Activated T-cell treated with anti-CD3 and anti-CD28 coated beads, Interleukin-2, amount 50 U/mL, for 4 hours (primary cell): ENCODE measurements around the gene SERPINB1. TPM values are rescaled to one million over a fixed set of nuclear protein-coding genes. Genes with fewer than 3 reads are reported as not detected.
"Not testable (repeated sequence)": the region's sequence is repeated elsewhere in the genome, so short reads cannot be mapped to it uniquely, and the experiment has no call there.

Experiments used
- ATAC-seq, 2 donors: fragments of 200-7000 bp; cut with Tn5 transposase; one replicate each; pipeline ENCODE4 v1.10.0; 2021
- DNase-seq: peaks from one replicate; pipeline ENCODE4 v3.0.0-alpha.2; 2020
- H3K27me3 Mint-ChIP-seq: one replicate; pipeline ENCODE4 v1.8.0; 2021; ENCODE audit warnings: low read depth, mixed read lengths
- H3K36me3 Mint-ChIP-seq: one replicate; pipeline ENCODE4 v1.8.0; 2022; ENCODE audit warnings: mixed read lengths; ENCODE audit not compliant: insufficient read depth
- H3K4me1 Mint-ChIP-seq: one replicate; pipeline ENCODE4 v1.8.0; 2021; ENCODE audit warnings: low read depth, mixed read lengths
- H3K4me3 Mint-ChIP-seq: one replicate; pipeline ENCODE4 v1.8.0; 2021; ENCODE audit warnings: mild to moderate bottlenecking, moderate library complexity, mixed read lengths
- H3K9me3 Mint-ChIP-seq: one replicate; pipeline ENCODE4 v1.8.0; 2021; ENCODE audit warnings: mixed read lengths
- total RNA-seq, 3 donors: library from RNA; stranded (reverse); gene quantifications; one replicate each; pipeline ENCODE4 v1.2.1, GENCODE V29; 2021

Gene SERPINB1
- total RNA-seq = 10 to 100 TPM; 16.7 to 19.3 (median 18.0) TPM

DNA sequence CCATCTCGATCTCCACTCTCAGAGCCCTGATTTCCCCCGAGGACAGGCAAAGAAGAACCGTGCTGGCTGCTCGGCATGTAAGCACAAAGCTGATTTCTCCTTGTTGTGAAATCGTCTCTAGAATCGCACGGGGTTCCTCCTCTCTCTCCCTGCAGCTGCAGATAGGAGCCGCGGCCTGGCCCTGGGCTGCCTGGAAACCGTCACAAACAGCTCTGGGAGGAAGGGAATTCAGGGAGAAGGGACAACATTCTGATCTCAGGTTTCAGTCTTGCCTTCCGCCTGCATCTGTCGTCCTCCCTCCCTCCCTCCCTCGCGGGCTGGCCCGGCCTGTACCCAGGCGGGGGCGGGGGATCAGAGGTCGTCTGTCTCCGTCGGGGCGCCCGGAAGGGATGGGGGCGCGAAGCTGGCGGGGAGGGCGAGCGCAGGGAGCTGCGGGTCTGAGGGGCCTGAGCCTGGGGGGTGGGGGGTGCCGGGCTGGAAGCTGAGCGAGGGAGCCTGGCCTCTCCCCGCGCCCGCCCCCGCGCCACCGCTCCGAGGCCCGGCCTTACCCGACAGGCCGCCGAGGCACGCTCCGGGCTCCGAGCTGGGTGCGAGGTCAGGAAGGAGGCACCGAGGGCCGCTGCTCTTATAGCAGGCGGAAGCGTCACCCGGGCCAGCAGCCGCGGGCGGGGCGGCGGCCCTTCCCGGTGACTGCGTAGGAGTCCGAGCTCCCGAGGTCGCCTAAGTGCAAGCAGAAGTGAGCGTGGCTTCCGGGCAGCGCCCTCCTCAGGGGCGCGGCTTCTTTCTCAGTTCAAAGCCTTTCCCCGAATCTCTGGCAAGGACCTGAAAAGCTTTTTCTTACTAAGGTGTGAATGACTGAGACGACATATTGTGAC, at the start of gene SERPINB1:
Gene SERPINB1, minus strand, starts transcription at position 600 of the 875 bp plus-strand sequence. CDS start 1,277 bp downstream, outside the sequence.
- ATAC-seq = peak; percentile 78 to 82
- peak; percentile 73 for DNase-seq
- H3K36me3 Mint-ChIP-seq = peaks cover 14% of the 10 kb centered on the region
- H3K9me3 Mint-ChIP-seq = no peaks in the 10 kb centered on the region
- peaks cover 58% of the 10 kb centered on the region for H3K4me1 Mint-ChIP-seq
- no peaks in the 10 kb centered on the region for H3K27me3 Mint-ChIP-seq
- H3K4me3 Mint-ChIP-seq = peak within 1 kb of the TSS; percentile 79

DNA sequence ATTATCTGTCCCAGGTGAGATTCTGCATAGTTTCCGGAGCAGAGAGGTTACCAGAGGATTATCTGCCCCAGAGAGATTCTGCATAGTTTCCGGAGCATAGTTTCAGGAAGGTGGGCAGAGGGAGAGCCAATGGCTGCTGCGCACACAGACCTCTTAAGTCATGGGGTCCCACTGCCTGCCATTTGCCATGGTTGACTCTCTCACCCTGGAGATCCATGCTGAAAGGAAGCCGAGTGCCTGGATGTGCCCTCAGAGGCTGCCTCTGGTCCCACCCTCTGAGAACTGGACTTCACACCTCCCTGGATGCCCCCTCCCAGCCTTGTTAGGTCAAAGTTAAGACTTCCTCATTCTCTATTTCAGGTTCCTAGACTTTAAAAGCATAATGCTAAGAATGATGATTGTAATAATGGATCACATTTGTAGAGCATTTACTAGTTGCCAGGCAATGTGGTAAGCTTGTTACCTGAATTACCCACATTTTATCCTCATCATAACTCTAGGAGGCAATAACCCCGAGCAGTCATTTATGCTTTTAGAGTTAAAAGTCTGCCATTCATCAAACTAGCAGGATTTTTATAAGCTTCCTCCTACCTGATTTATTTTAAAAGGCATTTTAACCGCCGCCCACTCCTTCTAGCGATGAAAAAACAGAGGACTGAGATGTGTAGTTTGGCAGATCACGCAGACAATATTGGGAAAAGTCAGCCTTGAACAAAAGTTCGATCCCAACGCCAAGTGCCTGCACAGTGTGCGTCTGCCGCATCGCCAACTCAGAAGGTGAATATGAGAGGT, 49.5 kb upstream of the SERPINB1 start:
- H3K4me1 Mint-ChIP-seq = peaks cover 48% of the 10 kb centered on the region
- peak overlapping the region; percentile 71 for H3K4me3 Mint-ChIP-seq
- no peaks in the 10 kb centered on the region for H3K9me3 Mint-ChIP-seq
- DNase-seq (no peak), ATAC-seq (peak in 1 of 2 donors; percentile 15)
- H3K27me3 Mint-ChIP-seq = no peaks in the 10 kb centered on the region
- peaks cover 57% of the 10 kb centered on the region for H3K36me3 Mint-ChIP-seq

DNA sequence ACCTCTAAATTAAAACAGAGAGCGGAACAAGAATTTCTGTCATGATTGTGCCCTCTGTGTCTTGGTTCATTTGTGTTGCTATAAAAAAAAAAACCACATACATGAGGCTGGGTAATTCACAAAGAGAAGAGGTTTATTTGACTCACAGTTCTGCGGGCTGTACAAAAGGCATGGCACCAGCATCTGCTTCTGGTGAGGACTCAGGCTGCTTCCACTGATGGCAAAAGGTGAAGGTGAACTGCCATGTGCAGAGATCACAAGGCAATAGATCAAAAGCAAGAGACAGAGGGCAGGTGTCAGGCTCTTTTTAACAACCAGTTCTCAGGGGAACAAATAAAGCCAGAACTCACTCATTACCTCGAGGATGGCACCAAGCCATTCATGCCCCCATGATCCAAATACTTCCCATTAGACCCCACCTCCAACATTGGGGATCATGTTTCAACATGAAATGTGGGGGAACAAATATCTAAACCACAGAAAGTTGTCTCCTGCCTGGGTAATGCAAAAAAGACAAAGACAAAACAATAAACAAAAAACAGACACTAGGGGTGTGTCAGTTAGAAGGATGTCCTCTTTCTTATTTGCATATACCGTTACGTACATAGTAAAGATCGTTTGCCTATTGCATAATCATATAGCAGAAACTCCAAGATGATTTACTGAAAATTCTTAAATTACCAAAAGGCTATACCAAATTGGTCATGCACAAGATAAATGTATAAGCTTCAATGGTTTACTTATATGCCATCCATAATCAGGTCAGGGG, 44.5 kb upstream of the SERPINB1 start:
- Mint-ChIP-seq H3K36me3 (peaks cover 39% of the 10 kb centered on the region), H3K4me1 (peaks cover 57% of the 10 kb centered on the region)
- DNase-seq = no peak

GRCh38 chr6:2884804-2885203, 43.1 kb upstream of the SERPINB1 start:
- H3K27me3 Mint-ChIP-seq = no peaks in the 10 kb centered on the region
- DNase-seq (no peak), ATAC-seq (no peak)
- H3K4me1 Mint-ChIP-seq = peaks cover 59% of the 10 kb centered on the region
- peaks cover 12% of the 10 kb centered on the region for H3K9me3 Mint-ChIP-seq
- H3K36me3 Mint-ChIP-seq = peaks cover 28% of the 10 kb centered on the region
- H3K4me3 Mint-ChIP-seq = no peak overlapping the region

More for the DNA sequence above, 44.5 kb upstream of the SERPINB1 start:
- no peak for ATAC-seq
- Mint-ChIP-seq H3K9me3 (peaks cover 5% of the 10 kb centered on the region), H3K27me3 (no peaks in the 10 kb centered on the region), H3K4me3 (no peak overlapping the region)

DNA sequence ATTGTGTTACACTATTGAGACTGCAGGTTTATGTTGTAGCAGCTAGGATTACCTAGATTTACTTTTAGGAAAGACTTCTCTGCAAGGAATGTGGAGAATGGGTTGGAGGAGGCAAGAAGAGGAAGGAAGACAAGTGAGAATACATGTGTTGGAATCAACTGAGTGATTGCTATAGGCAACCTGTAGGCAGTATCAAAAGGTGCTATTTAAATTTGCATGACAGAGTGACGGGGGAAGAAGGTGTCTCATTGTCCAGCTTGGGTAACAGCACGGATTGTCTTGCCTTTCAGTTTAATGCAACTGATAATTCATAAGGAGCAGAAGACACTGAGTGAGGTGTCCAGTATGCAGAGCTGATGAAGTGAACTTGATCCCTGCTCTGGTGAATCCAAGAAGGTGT, 42.0 kb upstream of the SERPINB1 start:
- no peak for DNase-seq
- H3K9me3 Mint-ChIP-seq = peaks cover 12% of the 10 kb centered on the region
- H3K36me3 Mint-ChIP-seq = peaks cover 21% of the 10 kb centered on the region
- H3K4me3 Mint-ChIP-seq = no peak overlapping the region
- no peaks in the 10 kb centered on the region for H3K27me3 Mint-ChIP-seq
- H3K4me1 Mint-ChIP-seq = peaks cover 65% of the 10 kb centered on the region
- ATAC-seq = no peak

DNA sequence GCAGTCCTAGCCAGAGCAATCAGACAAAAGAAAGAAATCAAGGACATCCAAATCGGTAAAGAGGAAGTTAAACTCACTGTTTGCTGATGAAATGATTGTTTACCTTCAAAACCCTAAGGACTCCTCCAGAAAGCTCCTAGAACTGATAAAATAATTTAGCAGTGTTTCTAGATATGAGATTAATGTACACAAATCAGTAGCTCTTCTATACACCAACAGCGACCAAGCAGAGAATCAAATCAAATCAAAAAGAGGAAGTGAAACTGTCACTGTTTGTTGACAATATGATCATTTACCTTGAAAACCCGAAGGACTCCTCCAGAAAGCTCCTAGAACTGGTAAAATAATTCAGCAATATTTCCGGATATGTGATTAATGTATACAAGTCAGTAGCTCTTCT, 39.8 kb upstream of the SERPINB1 start:
- ATAC-seq = no peak
- Mint-ChIP-seq H3K4me3 (peak overlapping the region; percentile 58), H3K36me3 (peaks cover 14% of the 10 kb centered on the region), H3K27me3 (no peaks in the 10 kb centered on the region), H3K4me1 (peaks cover 83% of the 10 kb centered on the region), H3K9me3 (peaks cover 12% of the 10 kb centered on the region)
- no peak for DNase-seq

- peaks cover 78% of the 10 kb centered on the region for H3K4me1 Mint-ChIP-seq
- peak overlapping the region; percentile 58 for H3K4me3 Mint-ChIP-seq
- H3K27me3 Mint-ChIP-seq, DNase-seq, H3K36me3 Mint-ChIP-seq, H3K9me3 Mint-ChIP-seq, ATAC-seq: not testable (repeated sequence)
Observed at GRCh38 chr6:2880156-2880555, 38.5 kb upstream of the SERPINB1 start.

GRCh38 chr6:2877960-2878359, 36.3 kb upstream of the SERPINB1 start:
- no peaks in the 10 kb centered on the region for H3K27me3 Mint-ChIP-seq
- peaks cover 84% of the 10 kb centered on the region for H3K4me1 Mint-ChIP-seq
- peaks cover 1% of the 10 kb centered on the region for H3K36me3 Mint-ChIP-seq
- H3K9me3 Mint-ChIP-seq = peaks cover 7% of the 10 kb centered on the region
- peak overlapping the region; percentile 39 for H3K4me3 Mint-ChIP-seq
- ATAC-seq (no peak), DNase-seq (no peak)

- Mint-ChIP-seq H3K36me3 (no peaks in the 10 kb centered on the region), H3K4me3 (peak overlapping the region; percentile 86), H3K4me1 (peaks cover 87% of the 10 kb centered on the region), H3K27me3 (no peaks in the 10 kb centered on the region), H3K9me3 (peaks cover 7% of the 10 kb centered on the region)
- DNase-seq (no peak), ATAC-seq (no peak)
Observed at GRCh38 chr6:2877057-2877882, 35.6 kb upstream of the SERPINB1 start.

DNA sequence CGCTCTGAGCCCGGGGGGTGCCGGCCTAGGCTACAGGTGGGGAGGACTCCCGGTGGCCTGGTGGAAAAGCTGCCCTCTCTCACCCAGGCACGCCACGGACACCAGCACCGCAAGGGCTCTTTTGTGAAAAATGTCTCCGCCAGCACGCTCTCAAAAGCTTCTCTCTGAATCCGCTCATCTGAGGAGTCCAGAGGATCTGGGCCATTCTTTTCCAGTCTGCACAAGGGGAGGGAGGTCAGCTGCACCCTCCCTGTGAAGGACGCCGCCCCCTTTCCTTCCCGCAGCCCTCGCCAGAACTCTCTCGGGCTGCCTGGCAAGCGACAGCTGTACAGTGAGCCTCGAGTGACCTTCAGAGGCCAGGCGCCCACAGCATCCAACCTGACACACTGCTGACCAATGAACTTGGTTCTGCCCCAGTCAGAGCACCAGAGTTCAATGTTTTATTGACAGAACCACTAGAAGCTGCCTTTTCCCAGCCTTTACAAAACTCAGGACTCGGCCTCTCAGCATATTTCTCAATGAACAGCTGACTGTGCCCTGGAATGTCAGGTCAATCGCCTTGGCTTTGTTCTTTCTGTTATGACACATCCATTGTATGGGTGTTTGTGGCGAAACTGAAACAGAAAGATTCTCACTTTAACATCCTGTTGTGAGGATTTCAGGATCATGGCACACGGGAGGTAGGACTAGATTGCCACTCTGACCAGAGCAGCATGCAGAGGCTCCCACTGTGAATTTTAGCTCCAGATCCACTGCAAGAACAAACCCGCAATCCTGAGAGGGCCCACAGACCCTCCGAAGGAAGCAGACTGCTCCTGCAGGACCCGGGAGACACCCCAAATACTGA, 34.8 kb upstream of the SERPINB1 start:
- H3K9me3 Mint-ChIP-seq = peaks cover 7% of the 10 kb centered on the region
- peaks cover 82% of the 10 kb centered on the region for H3K4me1 Mint-ChIP-seq
- no peaks in the 10 kb centered on the region for H3K36me3 Mint-ChIP-seq
- H3K4me3 Mint-ChIP-seq = peak overlapping the region; percentile 86
- H3K27me3 Mint-ChIP-seq = no peaks in the 10 kb centered on the region
- DNase-seq (no peak), ATAC-seq (peak; percentile 29 to 44)

- peaks cover 73% of the 10 kb centered on the region for H3K4me1 Mint-ChIP-seq
- no peaks in the 10 kb centered on the region for H3K36me3 Mint-ChIP-seq
- peak; percentile 46 to 50 for ATAC-seq
- H3K4me3 Mint-ChIP-seq = peak overlapping the region; percentile 85
- H3K9me3 Mint-ChIP-seq = peaks cover 7% of the 10 kb centered on the region
- H3K27me3 Mint-ChIP-seq = no peaks in the 10 kb centered on the region
- DNase-seq = peak; percentile 54
Observed at GRCh38 chr6:2875359-2876191, 33.9 kb upstream of the SERPINB1 start.

GRCh38 chr6:2873643-2874042, 32.0 kb upstream of the SERPINB1 start:
- no peaks in the 10 kb centered on the region for H3K36me3 Mint-ChIP-seq
- ATAC-seq (no peak), DNase-seq (no peak)
- no peak overlapping the region for H3K4me3 Mint-ChIP-seq
- no peaks in the 10 kb centered on the region for H3K27me3 Mint-ChIP-seq
- no peaks in the 10 kb centered on the region for H3K9me3 Mint-ChIP-seq
- H3K4me1 Mint-ChIP-seq = peaks cover 64% of the 10 kb centered on the region
